ENCODE measurements around the gene NEURL4.
A peak's percentile ranks its signal among the peaks of the same experiment; 100 is the strongest.
"Not testable (repeated sequence)": the region's sequence is repeated elsewhere in the genome, so short reads cannot be mapped to it uniquely, and the experiment has no call there.

The NEURL4 gene

GRCh38 chr17:7347630-7348477 lies 18.7 kb upstream of the NEURL4 start:
- DNase-seq (ENCODE audit: low read depth in 2 of 2) = no peak

- no peak for DNase-seq (ENCODE audit: low read depth in 2 of 2)
These were observed 17.9 kb upstream of the NEURL4 start for GRCh38 chr17:7346761-7347614.

GRCh38 chr17:7343250-7343649 lies 14.1 kb upstream of the NEURL4 start:
- DNase-seq (ENCODE audit: low read depth in 2 of 2) = no peak

- DNase-seq (ENCODE audit: low read depth in 2 of 2) = no peak
These were observed 12.7 kb upstream of the NEURL4 start for GRCh38 chr17:7341842-7342241.

- no peak for DNase-seq (ENCODE audit: low read depth in 2 of 2)
These were observed 11.0 kb upstream of the NEURL4 start for GRCh38 chr17:7340179-7340578.

- DNase-seq (ENCODE audit: low read depth in 2 of 2) = not testable (repeated sequence)
These were observed 8.5 kb upstream of the NEURL4 start for GRCh38 chr17:7337600-7337999.

GRCh38 chr17:7336240-7337175 lies 7.4 kb upstream of the NEURL4 start, which contains the start of gene ACAP1:
TSS of gene ACAP1 (plus strand) at chr17:7336529. CDS start at chr17:7336735, 206 bp downstream.
- DNase-seq (ENCODE audit: low read depth in 2 of 2) = no peak

- DNase-seq (ENCODE audit: low read depth in 2 of 2) = not testable (repeated sequence)
These were observed 6.6 kb upstream of the NEURL4 start for GRCh38 chr17:7335765-7336164.

GRCh38 chr17:7334938-7335538 lies 5.9 kb upstream of the NEURL4 start:
- no peak for DNase-seq (ENCODE audit: low read depth in 2 of 2)

- DNase-seq (ENCODE audit: low read depth in 2 of 2) = not testable (repeated sequence)
These were observed 3.5 kb upstream of the NEURL4 start for GRCh38 chr17:7332600-7333069.

- no peak for DNase-seq (ENCODE audit: low read depth in 2 of 2)
These were observed 3.0 kb upstream of the NEURL4 start for GRCh38 chr17:7332111-7332510.

- no peak for DNase-seq (ENCODE audit: low read depth in 2 of 2)
These were observed 1.5 kb upstream of the NEURL4 start for GRCh38 chr17:7330638-7331015.

- peak in 1 of 2 experiments; percentile 45 for DNase-seq (ENCODE audit: low read depth in 2 of 2)
These were observed 982 bp upstream of the NEURL4 start for GRCh38 chr17:7329997-7330637.

GRCh38 chr17:7329374-7329996 lies 350 bp upstream of the NEURL4 start:
- peak; percentile 98 for DNase-seq (ENCODE audit: low read depth in 2 of 2)

GRCh38 chr17:7328009-7328408 lies 1.1 kb downstream of the NEURL4 start:
- no peak for DNase-seq (ENCODE audit: low read depth in 2 of 2)

- DNase-seq (ENCODE audit: low read depth in 2 of 2) = no peak
These were observed 1.6 kb downstream of the NEURL4 start for GRCh38 chr17:7327501-7327900.

GRCh38 chr17:7327056-7327455 lies 2.1 kb downstream of the NEURL4 start:
- no peak for DNase-seq (ENCODE audit: low read depth in 2 of 2)

GRCh38 chr17:7326186-7326585 lies 2.9 kb downstream of the NEURL4 start:
- no peak for DNase-seq (ENCODE audit: low read depth in 2 of 2)

GRCh38 chr17:7325031-7325528 lies 4.1 kb downstream of the NEURL4 start:
- no peak for DNase-seq (ENCODE audit: low read depth in 2 of 2)

GRCh38 chr17:7324438-7324779 lies 4.7 kb downstream of the NEURL4 start:
- no peak for DNase-seq (ENCODE audit: low read depth in 2 of 2)

All from fibroblast of skin of left biceps (primary cell).